ENCODE results near the gene MAN1C1. TPM values are rescaled to one million over a fixed set of nuclear protein-coding genes. Genes with fewer than 3 reads are reported as not detected.

MAN1C1 gene
- total RNA-seq, 1 experiment from 2014 or later: 1.2 TPM

DNA sequence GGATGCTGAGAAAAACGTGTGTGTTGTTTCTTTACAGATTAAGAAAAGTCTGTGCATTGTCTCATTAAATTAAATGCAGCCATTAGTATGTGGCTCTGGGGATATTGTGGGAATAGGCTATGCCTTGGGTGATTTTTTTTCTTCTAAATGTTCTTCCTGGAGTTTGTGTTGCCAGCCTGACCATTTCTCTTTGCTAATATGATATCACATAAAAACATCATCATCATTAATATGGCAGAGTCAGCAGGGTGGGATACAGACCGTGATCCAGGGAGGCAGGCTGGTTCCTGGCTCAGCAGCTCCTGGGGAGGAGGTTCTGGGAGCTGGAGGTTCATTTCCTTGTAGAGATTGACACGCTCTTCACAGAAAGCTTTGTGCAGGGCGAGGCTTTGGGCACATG, 122.8 kb downstream of the MAN1C1 start (continued):
- TF ChIP-seq, protein P1, sequence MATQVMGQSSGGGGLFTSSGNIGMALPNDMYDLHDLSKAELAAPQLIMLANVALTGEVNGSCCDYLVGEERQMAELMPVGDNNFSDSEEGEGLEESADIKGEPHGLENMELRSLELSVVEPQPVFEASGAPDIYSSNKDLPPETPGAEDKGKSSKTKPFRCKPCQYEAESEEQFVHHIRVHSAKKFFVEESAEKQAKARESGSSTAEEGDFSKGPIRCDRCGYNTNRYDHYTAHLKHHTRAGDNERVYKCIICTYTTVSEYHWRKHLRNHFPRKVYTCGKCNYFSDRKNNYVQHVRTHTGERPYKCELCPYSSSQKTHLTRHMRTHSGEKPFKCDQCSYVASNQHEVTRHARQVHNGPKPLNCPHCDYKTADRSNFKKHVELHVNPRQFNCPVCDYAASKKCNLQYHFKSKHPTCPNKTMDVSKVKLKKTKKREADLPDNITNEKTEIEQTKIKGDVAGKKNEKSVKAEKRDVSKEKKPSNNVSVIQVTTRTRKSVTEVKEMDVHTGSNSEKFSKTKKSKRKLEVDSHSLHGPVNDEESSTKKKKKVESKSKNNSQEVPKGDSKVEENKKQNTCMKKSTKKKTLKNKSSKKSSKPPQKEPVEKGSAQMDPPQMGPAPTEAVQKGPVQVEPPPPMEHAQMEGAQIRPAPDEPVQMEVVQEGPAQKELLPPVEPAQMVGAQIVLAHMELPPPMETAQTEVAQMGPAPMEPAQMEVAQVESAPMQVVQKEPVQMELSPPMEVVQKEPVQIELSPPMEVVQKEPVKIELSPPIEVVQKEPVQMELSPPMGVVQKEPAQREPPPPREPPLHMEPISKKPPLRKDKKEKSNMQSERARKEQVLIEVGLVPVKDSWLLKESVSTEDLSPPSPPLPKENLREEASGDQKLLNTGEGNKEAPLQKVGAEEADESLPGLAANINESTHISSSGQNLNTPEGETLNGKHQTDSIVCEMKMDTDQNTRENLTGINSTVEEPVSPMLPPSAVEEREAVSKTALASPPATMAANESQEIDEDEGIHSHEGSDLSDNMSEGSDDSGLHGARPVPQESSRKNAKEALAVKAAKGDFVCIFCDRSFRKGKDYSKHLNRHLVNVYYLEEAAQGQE (IDR thresholded peaks at IDR 0.05; ENCODE audit: low read depth): no peak

DNA sequence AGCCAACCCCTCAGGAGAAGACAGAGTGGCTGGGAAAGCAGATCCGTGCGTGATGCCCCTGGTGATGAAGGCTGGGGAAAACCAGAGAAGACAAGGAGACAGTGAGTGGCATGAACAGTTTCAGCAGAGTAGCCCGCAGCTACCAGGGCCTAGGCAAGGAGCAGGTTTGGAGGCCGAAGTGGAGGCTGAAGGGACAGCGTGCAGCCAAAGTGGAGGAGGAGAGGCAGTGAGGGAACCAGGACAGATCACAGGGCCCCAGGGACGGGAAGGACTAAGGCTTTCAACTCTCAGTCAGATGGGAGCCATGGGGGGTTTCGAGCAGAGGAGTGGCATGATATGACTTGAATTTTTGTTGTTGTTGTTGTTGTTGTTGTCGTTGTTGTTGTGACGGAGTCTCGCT, 123.5 kb downstream of the MAN1C1 start:
- intact Hi-C loops (cut with micrococcal nuclease): no loop called here
- Histone ChIP-seq H3K36me3 (ENCODE audit: control insufficient read depth in 1 of 2, insufficient read depth in 2 of 2, low read length in 2 of 2) (no peaks in the 10 kb centered on the region), H3K79me2 (ENCODE audit: insufficient read depth, low read length) (no peaks in the 10 kb centered on the region), H3K27ac (ENCODE audit: low read depth, low read length) (no peak overlapping the region), H4K20me1 (ENCODE audit: insufficient read depth) (no peaks in the 10 kb centered on the region), H3K9me2 (ENCODE audit: insufficient read depth) (no peaks in the 10 kb centered on the region), H3K27me3 (ENCODE audit: insufficient read depth, low read length) (no peaks in the 10 kb centered on the region), H3K9ac (ENCODE audit: low read length) (no peak overlapping the region), H3K9me3 (ENCODE audit: control insufficient read depth in 1 of 2, insufficient read depth in 1 of 2, low read depth in 1 of 2, low read length in 2 of 2) (no peaks in the 10 kb centered on the region), H3K4me3 (replicated peaks in 1 of 2; ENCODE audit: low read depth in 1 of 2, low read length in 2 of 2) (no peak overlapping the region), H3K4me2 (ENCODE audit: low read length) (no peak overlapping the region), H3K4me1 (ENCODE audit: control insufficient read depth in 1 of 2, insufficient read depth in 2 of 2, low read length in 2 of 2) (no peaks in the 10 kb centered on the region), H2AFZ (ENCODE audit: low read depth, low read length, poor library complexity, severe bottlenecking) (no peak overlapping the region)
- RAD21 ChIA-PET (ENCODE audit: low non-redundant PET in 1 of 2, low total read pairs in 2 of 2, uncharacterized antibody in 2 of 2, unreplicated experiment in 2 of 2): no interaction called here
- DNase-seq (ENCODE audit: low read depth, low spot score): no peak
- POLR2A ChIA-PET: no interaction called here
- no peak for ATAC-seq
- BruUV-seq (replicated peaks): no TSS peak
- CTCF ChIA-PET: no interaction called here
- TF ChIP-seq EZH2phosphoT487 (IDR thresholded peaks at IDR 0.05; ENCODE audit: borderline replicate concordance) (no peak), JUND (IDR thresholded peaks at IDR 0.05) (no peak), EZH2 (IDR thresholded peaks at IDR 0.05) (no peak), CEBPB (IDR thresholded peaks at IDR 0.05; ENCODE audit: low read depth) (no peak), SRF (IDR thresholded peaks at IDR 0.05; ENCODE audit: low read depth) (no peak), ZNF274 (IDR thresholded peaks at IDR 0.05; ENCODE audit: low read depth, low read length) (no peak), TCF7L2 (IDR thresholded peaks at IDR 0.05; ENCODE audit: borderline replicate concordance, extremely low read depth, insufficient read depth, insufficient read length) (no peak), YY1 (IDR thresholded peaks at IDR 0.05; ENCODE audit: extremely low read depth, insufficient replicate concordance, low read depth, low read length) (no peak), ZFX (IDR thresholded peaks at IDR 0.05) (no peak), FOSL1 (IDR thresholded peaks at IDR 0.05; ENCODE audit: low read depth) (no peak), SIN3A (IDR thresholded peaks at IDR 0.05; ENCODE audit: low read depth) (no peak), ELF1 (IDR thresholded peaks at IDR 0.05; ENCODE audit: borderline replicate concordance, low read depth) (no peak), POLR2A (IDR thresholded peaks at IDR 0.05; ENCODE audit: borderline replicate concordance, extremely low read depth, insufficient read depth, insufficient read length) (no peak)
- TF ChIP-seq, protein P2, sequence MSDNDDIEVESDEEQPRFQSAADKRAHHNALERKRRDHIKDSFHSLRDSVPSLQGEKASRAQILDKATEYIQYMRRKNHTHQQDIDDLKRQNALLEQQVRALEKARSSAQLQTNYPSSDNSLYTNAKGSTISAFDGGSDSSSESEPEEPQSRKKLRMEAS (IDR thresholded peaks at IDR 0.05): no peak
- TF ChIP-seq, protein P3, sequence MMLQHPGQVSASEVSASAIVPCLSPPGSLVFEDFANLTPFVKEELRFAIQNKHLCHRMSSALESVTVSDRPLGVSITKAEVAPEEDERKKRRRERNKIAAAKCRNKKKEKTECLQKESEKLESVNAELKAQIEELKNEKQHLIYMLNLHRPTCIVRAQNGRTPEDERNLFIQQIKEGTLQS (IDR thresholded peaks at IDR 0.05): no peak
- TF ChIP-seq, protein P4, sequence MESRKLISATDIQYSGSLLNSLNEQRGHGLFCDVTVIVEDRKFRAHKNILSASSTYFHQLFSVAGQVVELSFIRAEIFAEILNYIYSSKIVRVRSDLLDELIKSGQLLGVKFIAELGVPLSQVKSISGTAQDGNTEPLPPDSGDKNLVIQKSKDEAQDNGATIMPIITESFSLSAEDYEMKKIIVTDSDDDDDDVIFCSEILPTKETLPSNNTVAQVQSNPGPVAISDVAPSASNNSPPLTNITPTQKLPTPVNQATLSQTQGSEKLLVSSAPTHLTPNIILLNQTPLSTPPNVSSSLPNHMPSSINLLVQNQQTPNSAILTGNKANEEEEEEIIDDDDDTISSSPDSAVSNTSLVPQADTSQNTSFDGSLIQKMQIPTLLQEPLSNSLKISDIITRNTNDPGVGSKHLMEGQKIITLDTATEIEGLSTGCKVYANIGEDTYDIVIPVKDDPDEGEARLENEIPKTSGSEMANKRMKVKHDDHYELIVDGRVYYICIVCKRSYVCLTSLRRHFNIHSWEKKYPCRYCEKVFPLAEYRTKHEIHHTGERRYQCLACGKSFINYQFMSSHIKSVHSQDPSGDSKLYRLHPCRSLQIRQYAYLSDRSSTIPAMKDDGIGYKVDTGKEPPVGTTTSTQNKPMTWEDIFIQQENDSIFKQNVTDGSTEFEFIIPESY (IDR thresholded peaks at IDR 0.05; ENCODE audit: extremely low read depth, insufficient replicate concordance, low read length): no peak
- TF ChIP-seq, protein P1 (IDR thresholded peaks at IDR 0.05; ENCODE audit: low read depth): no peak

Measured in HCT116 (cell line).